HepG2 (cell line): ENCODE measurements around the gene PPFIA3. TPM values are rescaled to one million over a fixed set of nuclear protein-coding genes. Genes with fewer than 3 reads are reported as not detected.
A peak's percentile ranks its signal among the peaks of the same experiment; 100 is the strongest.

Experiments
- AFF4 ChIP-seq: sonication (generic); formaldehyde crosslinking; IDR thresholded peaks from 2 replicates; pipeline ENCODE4 v1.4.0; 2020; ENCODE audit warnings: missing genetic modification reagents
- CREB3 ChIP-seq: sonication (generic); formaldehyde crosslinking; IDR thresholded peaks from 2 replicates; pipeline ENCODE4 v1.5.0; 2020; ENCODE audit warnings: missing genetic modification reagents
- DNMT1 ChIP-seq: sonication (generic); formaldehyde crosslinking; IDR thresholded peaks from 2 replicates; pipeline ENCODE4 v1.5.1; 2020; ENCODE audit warnings: mild to moderate bottlenecking, missing genetic modification reagents
- FOXK2 ChIP-seq: fragments of 450-650 bp; IDR thresholded peaks from 2 replicates; pipeline ENCODE4 v1.6.1; 2016
- HOXA5 ChIP-seq: sonication (generic); formaldehyde crosslinking; IDR thresholded peaks from 2 replicates; pipeline ENCODE4 v1.4.0; 2020; ENCODE audit warnings: missing genetic modification reagents
- ISX ChIP-seq: sonication (generic); formaldehyde crosslinking; conservative IDR thresholded peaks from 2 replicates; pipeline ENCODE4 v1.5.0; 2020; ENCODE audit warnings: missing genetic modification reagents
- KLF13 ChIP-seq: sonication (generic); formaldehyde crosslinking; IDR thresholded peaks from 2 replicates; pipeline ENCODE4 v1.4.0; 2020; ENCODE audit warnings: mild to moderate bottlenecking, missing genetic modification reagents
- MIER2 ChIP-seq: IDR thresholded peaks from 2 replicates; pipeline ENCODE4 v1.6.1; 2016; ENCODE audit warnings: missing biosample characterization, missing genetic modification reagents
- MTA3 ChIP-seq: sonication (generic); formaldehyde crosslinking; IDR thresholded peaks from 2 replicates; pipeline ENCODE4 v1.4.0; 2020; ENCODE audit warnings: missing genetic modification reagents
- MXI1 ChIP-seq: IDR thresholded peaks from 3 replicates; pipeline ENCODE4 v1.6.1; 2012; ENCODE audit warnings: low read depth, low read length, inconsistent platforms, borderline replicate concordance
- NR2F6 ChIP-seq, 2 experiments: IDR thresholded peaks; 2 replicates each; pipeline ENCODE4 v1.6.1; 2016; ENCODE audit warnings: antibody characterized with exemption in 1 of 2, mild to moderate bottlenecking in 1 of 2
- NRL ChIP-seq: sonication (generic); formaldehyde crosslinking; IDR thresholded peaks from 2 replicates; pipeline ENCODE4 v1.5.0; 2020; ENCODE audit warnings: missing genetic modification reagents, mild to moderate bottlenecking, moderate library complexity, borderline replicate concordance
- RFX5 ChIP-seq: IDR thresholded peaks from 2 replicates; pipeline ENCODE4 v1.6.1; 2011; ENCODE audit warnings: low read depth, low read length, improper control_type of control experiment
- SP1 ChIP-seq, 2 experiments: fragments of 450-650 bp in 1 of 2; sonication (generic) in 1 of 2; formaldehyde crosslinking in 1 of 2; IDR thresholded peaks; 2 replicates each; pipeline versions ENCODE4 v1.4.0 to v1.6.1; 2016 to 2020; ENCODE audit warnings: missing genetic modification reagents in 1 of 2
- SPEN ChIP-seq: sonication (generic); formaldehyde crosslinking; IDR thresholded peaks from 2 replicates; pipeline ENCODE4 v1.5.1; 2020; ENCODE audit warnings: low read depth, mild to moderate bottlenecking, missing genetic modification reagents
- TFDP1 ChIP-seq: IDR thresholded peaks from 2 replicates; pipeline ENCODE4 v1.6.1; 2016; ENCODE audit warnings: missing compliant biosample characterization, missing genetic modification reagents, borderline replicate concordance
- ZNF235 ChIP-seq: sonication (generic); formaldehyde crosslinking; IDR thresholded peaks from 2 replicates; pipeline ENCODE4 v1.8.1; 2023; ENCODE audit warnings: mild to moderate bottlenecking, missing genetic modification reagents, borderline replicate concordance
- ZNF431 ChIP-seq: sonication (generic); formaldehyde crosslinking; IDR thresholded peaks from 2 replicates; pipeline ENCODE4 v1.9.0; 2022; ENCODE audit warnings: missing genetic modification reagents, low read depth, mild to moderate bottlenecking, borderline replicate concordance
- ZNF607 ChIP-seq: sonication (generic); formaldehyde crosslinking; IDR thresholded peaks from 2 replicates; pipeline ENCODE4 v1.5.1; 2020; ENCODE audit warnings: missing genetic modification reagents, mild to moderate bottlenecking, borderline replicate concordance
- ZNF614 ChIP-seq: IDR thresholded peaks from 2 replicates; pipeline ENCODE4 v1.6.1; 2018; ENCODE audit warnings: missing biosample characterization, missing genetic modification reagents, inconsistent platforms, borderline replicate concordance
- ZNF782 ChIP-seq: sonication (generic); formaldehyde crosslinking; IDR thresholded peaks from 2 replicates; pipeline ENCODE4 v1.4.0; 2020; ENCODE audit warnings: missing genetic modification reagents, mild to moderate bottlenecking, borderline replicate concordance
- ZNF816 ChIP-seq: sonication (generic); formaldehyde crosslinking; IDR thresholded peaks from 2 replicates; pipeline ENCODE4 v1.8.0; 2022; ENCODE audit warnings: missing genetic modification reagents, mild to moderate bottlenecking, borderline replicate concordance
- polyA plus RNA-seq, 8 experiments: library from polyadenylated mRNA; depleted of rRNA in 3 of 8; stranded (reverse) in 7 of 8; unstranded in 1 of 8; fragments of >200 nt; fragmentation: Illumina TruSeq in 4 of 8; extraction: Trizol in 4 of 8; gene quantifications; 2 replicates each; pipeline versions ENCODE4 v1.2.1 to v1.2.3, GENCODE V29; 2011 to 2016; ENCODE audit warnings: low read depth in 4 of 8, missing spikeins in 1 of 8, mixed read lengths in 1 of 8; ENCODE audit not compliant: insufficient read depth in 1 of 8
- total RNA-seq, 5 experiments: library from RNA; depleted of rRNA; stranded (reverse); fragments of >200 nt; fragmentation: Illumina TruSeq; extraction: Trizol; gene quantifications; 2 replicates each; pipeline ENCODE4 v1.2.3, GENCODE V29; 2016; ENCODE audit warnings: low read depth in 1 of 5
- TF ChIP-seq, protein P1 (sequence below): IDR thresholded peaks from 2 replicates; pipeline ENCODE4 v1.6.1; 2018; ENCODE audit warnings: missing genetic modification reagents, mild to moderate bottlenecking, missing compliant biosample characterization

Gene PPFIA3
- total and polyA plus RNA-seq, 2 of the 13 experiments (the other 11 are each of a cell fraction or from before 2014, with no cell fraction given) = 6.7 to 8.6 TPM

DNA sequence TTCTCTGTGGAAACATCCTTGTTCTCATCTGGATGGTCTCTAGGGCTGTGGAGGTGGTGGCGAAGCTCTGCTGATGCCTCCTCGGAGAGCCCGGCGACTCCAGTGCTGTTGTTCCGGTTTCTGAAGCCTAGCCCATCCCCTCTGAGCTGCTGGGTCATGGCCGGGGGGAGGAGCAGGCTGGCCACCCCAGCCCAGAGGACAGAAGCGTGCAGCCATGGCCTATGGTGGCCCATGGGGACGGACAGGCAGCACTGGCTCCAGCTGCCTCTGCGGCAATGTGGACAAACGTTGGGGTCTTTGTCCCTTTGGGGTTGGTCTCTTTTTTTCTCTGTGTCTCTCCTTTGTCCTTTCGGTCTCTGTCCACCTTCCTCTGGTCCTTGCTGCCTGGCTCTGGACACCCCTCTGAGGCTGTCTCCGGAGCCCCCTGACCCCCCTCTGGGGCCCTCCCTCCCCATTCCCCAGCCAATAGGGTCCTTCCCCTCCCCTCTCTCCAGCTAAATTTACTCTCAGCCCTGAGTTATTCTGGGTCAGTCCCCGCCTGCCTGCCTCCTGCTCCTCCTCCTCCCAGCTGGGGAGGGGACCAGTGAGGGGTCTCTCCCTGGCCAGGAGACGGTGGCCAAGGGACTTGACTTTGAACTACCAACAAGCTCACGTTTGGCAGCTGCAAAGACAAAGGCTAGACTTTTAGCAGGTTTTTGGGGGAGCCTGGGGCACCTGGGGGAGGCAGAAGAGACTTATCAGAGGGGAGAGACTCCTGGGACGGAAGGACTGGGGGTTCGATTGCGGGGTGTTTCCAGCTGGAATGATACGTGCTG, 35.9 kb downstream of the PPFIA3 start, which contains the start of gene HRC (continued):
- no peak for TF ChIP-seq KLF13 (CRISPR knock-in tag)
- TF ChIP-seq SPEN = peak; percentile 52; the same call in 1 of the 2 replicates
- no peak for TF ChIP-seq ZNF614
- TF ChIP-seq RFX5 = no peak
- no peak for TF ChIP-seq ISX
- TF ChIP-seq TFDP1 = no peak; the same call in 1 of the 2 replicates
- no peak for TF ChIP-seq ZNF431
- TF ChIP-seq MXI1 = peak; percentile 47; the same call in 1 of the 3 replicates
- no peak for TF ChIP-seq CREB3 (CRISPR knock-in tag)
- no peak for TF ChIP-seq SP1 (IDR thresholded peaks at IDR 0.05)
- no peak for TF ChIP-seq SP1 (CRISPR knock-in tag; IDR thresholded peaks at IDR 0.05)
- no peak for TF ChIP-seq HOXA5 (CRISPR knock-in tag)
- no peak for TF ChIP-seq ZNF782 (CRISPR knock-in tag)
- 0 out of 2 replicates have a peak, but pooled peaks have one; percentile 25 for TF ChIP-seq NR2F6 (IDR thresholded peaks at IDR 0.05)
- TF ChIP-seq NR2F6 (CRISPR knock-in tag; IDR thresholded peaks at IDR 0.05) = peak; percentile 61; the same call in 1 of the 2 replicates
- no peak for TF ChIP-seq ZNF816 (CRISPR knock-in tag)
- TF ChIP-seq FOXK2 = no peak
- no peak for TF ChIP-seq MTA3 (CRISPR knock-in tag)
- TF ChIP-seq AFF4 (CRISPR knock-in tag) = no peak
- no peak for TF ChIP-seq NRL (CRISPR knock-in tag)
- no peak for TF ChIP-seq ZNF607 (CRISPR knock-in tag)
- TF ChIP-seq, protein P1, sequence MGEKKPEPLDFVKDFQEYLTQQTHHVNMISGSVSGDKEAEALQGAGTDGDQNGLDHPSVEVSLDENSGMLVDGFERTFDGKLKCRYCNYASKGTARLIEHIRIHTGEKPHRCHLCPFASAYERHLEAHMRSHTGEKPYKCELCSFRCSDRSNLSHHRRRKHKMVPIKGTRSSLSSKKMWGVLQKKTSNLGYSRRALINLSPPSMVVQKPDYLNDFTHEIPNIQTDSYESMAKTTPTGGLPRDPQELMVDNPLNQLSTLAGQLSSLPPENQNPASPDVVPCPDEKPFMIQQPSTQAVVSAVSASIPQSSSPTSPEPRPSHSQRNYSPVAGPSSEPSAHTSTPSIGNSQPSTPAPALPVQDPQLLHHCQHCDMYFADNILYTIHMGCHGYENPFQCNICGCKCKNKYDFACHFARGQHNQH (CRISPR knock-in tag) = no peak
- TF ChIP-seq ZNF235 (CRISPR knock-in tag) = no peak
- TF ChIP-seq MIER2 = no peak
- no peak for TF ChIP-seq DNMT1 (CRISPR knock-in tag)
